ENCODE data around the gene CAMTA1. TPM values are rescaled to one million over a fixed set of nuclear protein-coding genes. Genes with fewer than 3 reads are reported as not detected.

The CAMTA1 gene
- total and polyA plus RNA-seq, 2 donors, result 53.3 to 115 TPM

GRCh38 chr1:7224644-7225043 is 439.4 kb downstream of the CAMTA1 start:
- 75% methylated on average over 13 of the region's 13 CpGs for WGBS
- Histone ChIP-seq H3K36me3 (ENCODE audit: insufficient read depth) (no peaks in the 10 kb centered on the region), H3K4me1 (ENCODE audit: insufficient read depth) (no peaks in the 10 kb centered on the region), H3K4me3 (ENCODE audit: low read depth, low read length) (no peak overlapping the region), H3K27ac (ENCODE audit: low read depth) (no peak overlapping the region)
- DNase-seq (ENCODE audit: extremely low spot score), result no peak

GRCh38 chr1:7225711-7226505 is 440.7 kb downstream of the CAMTA1 start:
- no peaks in the 10 kb centered on the region for H3K4me1 ChIP-seq (ENCODE audit: insufficient read depth)
- no peaks in the 10 kb centered on the region for H3K36me3 ChIP-seq (ENCODE audit: insufficient read depth)
- H3K27ac ChIP-seq (ENCODE audit: low read depth), result no peak overlapping the region
- whole genome bisulfite sequencing, result 82% methylated on average over 11 of the region's 11 CpGs
- H3K4me3 ChIP-seq (ENCODE audit: low read depth, low read length), result no peak overlapping the region
- no peak for DNase-seq (ENCODE audit: extremely low spot score)

DNA sequence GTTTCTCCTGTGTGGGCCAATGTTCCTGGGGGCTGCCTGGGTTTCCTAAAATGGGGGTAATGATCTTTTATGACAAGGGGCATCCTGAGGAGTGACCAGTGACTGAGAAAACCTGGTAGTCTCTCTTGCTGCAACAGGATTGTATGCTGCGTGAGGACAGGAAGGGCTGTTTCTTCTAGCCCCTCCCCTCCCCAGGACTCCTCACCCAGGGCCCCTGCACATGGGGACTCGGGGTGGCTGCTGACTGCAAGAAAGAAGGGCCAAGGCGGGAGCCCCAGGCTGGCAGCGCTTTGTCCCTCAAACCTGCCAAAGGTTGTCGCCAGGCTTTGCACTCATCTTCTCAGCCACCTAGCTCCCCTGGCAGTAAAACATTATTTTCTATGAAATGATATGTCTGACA is 442.4 kb downstream of the CAMTA1 start:
- H3K4me3 ChIP-seq (ENCODE audit: low read depth, low read length), result no peak overlapping the region
- 90% methylated on average over 5 of the region's 5 CpGs for WGBS
- H3K36me3 ChIP-seq (ENCODE audit: insufficient read depth), result no peaks in the 10 kb centered on the region
- DNase-seq (ENCODE audit: extremely low spot score), result no peak
- H3K27ac ChIP-seq (ENCODE audit: low read depth), result no peak overlapping the region
- no peaks in the 10 kb centered on the region for H3K4me1 ChIP-seq (ENCODE audit: insufficient read depth)

DNA sequence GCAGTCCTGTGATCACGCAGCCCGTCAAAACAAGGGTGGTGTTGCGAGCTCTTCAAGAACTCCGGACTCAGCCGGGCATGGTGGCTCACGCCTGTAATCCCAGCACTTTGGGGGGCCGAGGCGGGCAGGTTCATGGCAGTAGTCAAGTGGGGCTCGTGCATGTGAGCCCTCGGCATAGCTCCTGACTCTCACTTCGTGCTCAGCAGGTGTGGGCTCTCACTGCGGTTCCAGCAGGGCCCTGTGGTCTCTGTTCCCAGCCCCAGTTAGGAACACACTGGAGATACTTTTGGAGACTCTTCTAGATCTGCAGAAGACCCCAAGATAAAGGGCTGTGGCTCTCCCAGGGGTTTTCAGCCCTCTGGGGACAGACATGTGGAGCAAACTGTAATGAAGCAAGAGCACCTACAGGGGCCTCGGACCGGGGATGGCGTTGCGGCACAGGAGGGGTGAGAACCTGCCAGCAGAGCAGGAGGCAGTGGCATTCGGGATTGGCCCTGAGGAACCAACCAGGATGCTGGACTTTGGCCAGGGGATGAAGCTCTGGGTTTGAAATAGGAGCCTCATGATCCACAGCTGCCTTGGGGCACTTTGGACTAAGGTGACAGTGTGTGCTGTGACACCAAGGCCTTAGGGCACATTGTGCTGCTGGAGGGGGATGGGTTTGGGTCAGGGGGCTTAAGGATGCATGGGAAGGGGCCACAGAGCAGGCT is 443.2 kb downstream of the CAMTA1 start:
- H3K27ac ChIP-seq (ENCODE audit: low read depth), result no peak overlapping the region
- no peak overlapping the region for H3K4me3 ChIP-seq (ENCODE audit: low read depth, low read length)
- H3K4me1 ChIP-seq (ENCODE audit: insufficient read depth), result no peaks in the 10 kb centered on the region
- WGBS, result 78% methylated on average over 17 of the region's 17 CpGs
- no peaks in the 10 kb centered on the region for H3K36me3 ChIP-seq (ENCODE audit: insufficient read depth)
- no peak for DNase-seq (ENCODE audit: extremely low spot score)

DNA sequence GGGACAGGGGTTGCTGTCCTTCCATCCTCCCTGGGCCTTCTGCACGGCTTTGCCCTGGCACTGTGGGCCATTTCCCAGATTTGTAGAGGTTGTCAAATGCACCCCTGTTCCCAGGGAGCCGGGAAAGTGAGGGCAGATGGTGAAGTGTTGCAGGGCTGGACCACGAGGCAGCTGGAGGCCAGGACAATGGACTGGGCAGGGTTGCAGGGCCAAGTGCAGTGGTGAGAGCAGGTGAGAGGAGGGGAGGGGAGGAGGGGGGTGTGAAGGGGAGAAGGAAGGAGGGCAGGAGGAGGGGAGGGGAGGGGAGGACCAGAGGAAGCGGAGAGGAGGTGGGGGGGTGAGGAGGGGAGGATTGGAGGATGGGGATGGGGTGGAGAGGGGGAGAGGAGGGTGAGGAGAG is 443.9 kb downstream of the CAMTA1 start:
- H3K4me3 ChIP-seq (ENCODE audit: low read depth, low read length), result no peak overlapping the region
- H3K27ac ChIP-seq (ENCODE audit: low read depth), result no peak overlapping the region
- WGBS, result 69% methylated on average over 4 of the region's 4 CpGs
- DNase-seq (ENCODE audit: extremely low spot score), result no peak
- H3K4me1 ChIP-seq (ENCODE audit: insufficient read depth), result no peaks in the 10 kb centered on the region
- H3K36me3 ChIP-seq (ENCODE audit: insufficient read depth), result no peaks in the 10 kb centered on the region

DNA sequence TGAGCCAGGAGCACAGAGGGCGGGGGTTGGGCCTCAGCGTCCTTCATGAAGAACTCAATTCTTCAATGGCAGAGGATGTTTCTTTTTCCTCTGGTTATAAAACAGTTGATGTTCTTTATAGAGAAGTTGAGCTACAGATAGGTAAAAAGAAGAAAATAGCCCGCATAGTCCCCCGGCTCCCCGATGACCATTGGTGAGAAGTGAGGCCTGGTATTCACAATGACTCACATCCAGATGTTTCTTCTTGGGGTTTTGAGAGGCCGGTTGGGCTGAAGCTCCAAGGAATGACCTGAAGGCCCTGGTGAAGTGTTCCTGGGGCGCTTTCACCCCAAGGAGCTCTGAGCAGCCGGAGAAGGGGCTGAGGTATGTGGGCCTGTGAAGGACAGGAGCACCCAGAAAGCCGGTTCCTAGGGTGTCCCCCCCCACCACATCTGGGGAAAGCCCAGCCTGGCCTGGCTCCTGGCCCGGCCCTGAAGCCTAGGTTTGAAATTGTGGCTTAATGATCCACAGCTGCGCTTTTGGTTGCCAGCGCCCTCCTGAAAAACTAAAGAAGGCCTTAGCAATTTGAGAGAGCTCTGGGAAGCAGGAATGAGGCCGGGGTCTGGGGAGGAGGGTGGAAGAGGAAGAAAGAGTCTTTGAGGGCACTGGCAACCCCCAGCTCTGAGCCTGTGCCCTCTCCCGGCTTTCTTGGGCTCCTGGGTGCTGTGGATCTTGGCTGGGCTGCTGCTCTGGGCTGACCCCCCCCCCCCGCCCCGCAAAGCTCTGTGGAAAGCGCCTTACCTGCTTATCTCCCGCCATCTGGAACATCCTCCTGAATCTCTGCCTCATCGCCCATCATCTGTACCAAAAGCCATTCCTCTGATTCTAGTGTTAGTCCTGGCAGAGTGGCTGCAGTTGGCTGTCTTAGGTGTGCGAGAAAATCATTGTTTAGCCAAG is 444.7 kb downstream of the CAMTA1 start:
- 75% methylated on average over 20 of the region's 20 CpGs for WGBS
- H3K36me3 ChIP-seq (ENCODE audit: insufficient read depth), result no peaks in the 10 kb centered on the region
- H3K4me3 ChIP-seq (ENCODE audit: low read depth, low read length), result no peak overlapping the region
- H3K4me1 ChIP-seq (ENCODE audit: insufficient read depth), result no peaks in the 10 kb centered on the region
- no peak for DNase-seq (ENCODE audit: extremely low spot score)
- H3K27ac ChIP-seq (ENCODE audit: low read depth), result no peak overlapping the region

DNA sequence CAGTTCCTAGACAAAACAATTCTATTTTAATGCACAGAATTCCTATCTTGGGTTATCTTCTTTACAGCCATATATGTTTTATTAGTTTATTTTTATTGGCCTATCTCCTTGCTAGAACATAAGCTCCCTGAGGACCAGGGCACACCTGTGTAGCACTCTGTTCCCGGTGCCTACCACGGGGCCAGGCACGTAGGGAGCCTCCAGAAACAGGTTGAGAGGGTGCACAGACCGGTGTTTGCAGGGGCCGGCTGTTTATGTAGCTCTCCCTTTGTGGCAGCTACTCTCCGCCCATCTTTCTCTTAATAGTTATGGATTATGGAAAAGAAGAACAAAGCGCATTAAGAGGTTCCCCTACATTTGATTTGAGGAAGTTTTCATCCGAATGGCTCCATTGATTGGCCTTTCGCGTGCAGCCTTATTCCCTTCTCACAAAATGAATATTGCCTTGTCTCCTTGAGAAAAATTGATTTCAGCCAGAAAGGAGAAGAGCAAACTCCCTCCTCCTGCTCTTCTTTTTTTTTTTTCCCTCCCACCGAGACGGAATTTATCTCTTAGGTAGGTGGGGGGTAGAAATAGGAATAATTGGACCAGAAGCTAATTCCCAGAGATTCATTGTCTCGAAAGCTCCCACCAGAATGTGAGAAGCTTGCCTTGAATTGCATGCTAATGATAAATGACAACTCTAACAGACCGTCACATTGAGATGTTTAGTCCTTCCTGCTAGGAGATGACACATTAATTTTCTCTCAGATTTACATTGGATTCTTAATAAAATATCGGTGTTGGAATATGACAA is 447.4 kb downstream of the CAMTA1 start:
- H3K27ac ChIP-seq (ENCODE audit: low read depth), result no peak overlapping the region
- no peaks in the 10 kb centered on the region for H3K4me1 ChIP-seq (ENCODE audit: insufficient read depth)
- WGBS, result 85% methylated on average over 15 of the region's 15 CpGs
- no peak overlapping the region for H3K4me3 ChIP-seq (ENCODE audit: low read depth, low read length)
- H3K36me3 ChIP-seq (ENCODE audit: insufficient read depth), result no peaks in the 10 kb centered on the region
- DNase-seq (ENCODE audit: extremely low spot score), result no peak

- H3K4me1 ChIP-seq (ENCODE audit: insufficient read depth), result no peaks in the 10 kb centered on the region
- no peak overlapping the region for H3K27ac ChIP-seq (ENCODE audit: low read depth)
- no peaks in the 10 kb centered on the region for H3K36me3 ChIP-seq (ENCODE audit: insufficient read depth)
- 95% methylated on average over 6 of the region's 6 CpGs for WGBS
- no peak overlapping the region for H3K4me3 ChIP-seq (ENCODE audit: low read depth, low read length)
- DNase-seq (ENCODE audit: extremely low spot score), result no peak
These were observed 447.9 kb downstream of the CAMTA1 start for GRCh38 chr1:7233237-7233540.

DNA sequence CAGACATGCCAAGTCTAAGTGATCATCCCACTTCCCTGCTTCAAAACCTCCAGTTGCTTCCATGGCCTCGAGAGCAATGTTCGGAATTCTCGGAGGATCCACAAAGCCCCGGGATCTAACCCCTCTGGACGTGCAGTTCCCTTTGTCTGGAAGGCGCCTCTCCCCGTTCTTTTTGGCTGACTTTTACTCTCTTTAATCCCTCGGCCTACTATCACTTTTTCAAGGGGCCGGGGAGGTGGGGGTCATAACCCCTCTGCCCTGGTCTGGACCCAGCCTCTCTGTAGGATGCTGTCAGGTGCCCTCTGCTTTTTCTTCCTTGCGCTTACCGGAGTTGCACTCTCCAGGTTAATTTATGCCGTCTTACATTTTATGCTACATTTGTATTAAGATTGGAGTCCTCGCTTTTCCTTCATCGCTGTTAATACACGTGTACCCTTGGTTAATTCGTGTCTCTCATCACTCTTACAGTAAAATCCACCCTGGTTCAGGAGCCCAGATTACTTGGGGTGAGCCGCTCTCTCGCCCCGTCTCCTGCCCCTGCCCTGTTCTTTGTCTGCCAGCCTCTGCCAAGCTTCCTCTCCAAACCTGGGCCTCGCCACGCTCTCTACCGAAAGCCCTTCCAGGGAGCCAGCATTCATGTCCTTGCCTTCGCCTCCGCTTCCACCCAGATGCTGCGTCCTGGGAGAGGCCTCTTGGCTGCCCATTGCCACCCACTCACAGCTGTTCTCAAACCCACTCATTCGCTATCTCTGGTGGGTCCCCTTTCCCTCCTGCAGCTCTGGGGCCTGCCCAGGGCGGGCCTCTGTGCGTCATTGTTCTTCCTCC is 448.6 kb downstream of the CAMTA1 start:
- DNase-seq (ENCODE audit: extremely low spot score), result no peak
- no peak overlapping the region for H3K27ac ChIP-seq (ENCODE audit: low read depth)
- WGBS, result 90% methylated on average over 28 of the region's 28 CpGs
- H3K4me1 ChIP-seq (ENCODE audit: insufficient read depth), result no peaks in the 10 kb centered on the region
- H3K36me3 ChIP-seq (ENCODE audit: insufficient read depth), result no peaks in the 10 kb centered on the region
- no peak overlapping the region for H3K4me3 ChIP-seq (ENCODE audit: low read depth, low read length)

GRCh38 chr1:7234471-7234755 is 449.2 kb downstream of the CAMTA1 start:
- 83% methylated on average over 9 of the region's 9 CpGs for WGBS

GRCh38 chr1:7235871-7236517 is 450.7 kb downstream of the CAMTA1 start:
- 48% methylated on average over 17 of the region's 17 CpGs for WGBS
- DNase-seq (ENCODE audit: extremely low spot score), result no peak
- Histone ChIP-seq H3K4me3 (ENCODE audit: low read depth, low read length) (no peak overlapping the region), H3K36me3 (ENCODE audit: insufficient read depth) (no peaks in the 10 kb centered on the region), H3K4me1 (ENCODE audit: insufficient read depth) (no peaks in the 10 kb centered on the region), H3K27ac (ENCODE audit: low read depth) (no peak overlapping the region)

More at GRCh38 chr1:7234471-7234755, 449.2 kb downstream of the CAMTA1 start:
- no peak for DNase-seq (ENCODE audit: extremely low spot score)
- no peak overlapping the region for H3K4me3 ChIP-seq (ENCODE audit: low read depth, low read length)
- no peaks in the 10 kb centered on the region for H3K36me3 ChIP-seq (ENCODE audit: insufficient read depth)
- no peak overlapping the region for H3K27ac ChIP-seq (ENCODE audit: low read depth)
- H3K4me1 ChIP-seq (ENCODE audit: insufficient read depth), result no peaks in the 10 kb centered on the region

- Histone ChIP-seq H3K4me3 (ENCODE audit: low read depth, low read length) (no peak overlapping the region), H3K27ac (ENCODE audit: low read depth) (no peak overlapping the region), H3K4me1 (ENCODE audit: insufficient read depth) (no peaks in the 10 kb centered on the region), H3K36me3 (ENCODE audit: insufficient read depth) (no peaks in the 10 kb centered on the region)
- WGBS, result 86% methylated on average over 6 of the region's 6 CpGs
- no peak for DNase-seq (ENCODE audit: extremely low spot score)
These were observed 451.7 kb downstream of the CAMTA1 start for GRCh38 chr1:7236844-7237515.
